PFSK-1 (cell line): ENCODE data around the gene EXOC4.

ENCODE experiments used
- FOXP2 ChIP-seq: optimal IDR thresholded peaks from 2 replicates; pipeline ENCODE3; 2011; ENCODE audit warnings: borderline replicate concordance, control low read depth, inconsistent platforms; ENCODE audit not compliant: insufficient read depth; ENCODE audit errors: extremely low read length, extremely low read depth
- POLR2AphosphoS5 ChIP-seq: IDR thresholded peaks from 2 replicates; pipeline ENCODE4 v1.6.1; 2012; ENCODE audit warnings: low read depth, mild to moderate bottlenecking, control low read depth, low read length, moderate library complexity
- TAF1 ChIP-seq: IDR thresholded peaks from 2 replicates; pipeline ENCODE4 v1.6.1; 2012; ENCODE audit warnings: low read length, control low read depth, borderline replicate concordance; ENCODE audit not compliant: insufficient read depth

- no peak for TF ChIP-seq POLR2AphosphoS5
- TF ChIP-seq TAF1, result no peak
- TF ChIP-seq FOXP2, result no peak
Observed at GRCh38 chr7:133763076-133763640, 510.3 kb downstream of the EXOC4 start.
